Progenitor cell of endocrine pancreas (in vitro differentiated cells): ENCODE data around the gene TRIM37. TPM values are rescaled to one million over a fixed set of nuclear protein-coding genes. Genes with fewer than 3 reads are reported as not detected.

Experiments
- DNase-seq: peaks from one replicate; pipeline ENCODE4 v3.0.0; 2021; ENCODE audit warnings: low spot score; ENCODE audit not compliant: unreplicated experiment
- H3K27ac Mint-ChIP-seq: 2 replicates; pipeline ENCODE4 v1.8.0; 2021; ENCODE audit warnings: mild to moderate bottlenecking, moderate library complexity, mixed read lengths
- H3K27me3 Mint-ChIP-seq: 2 replicates; pipeline ENCODE4 v1.8.0; 2021; ENCODE audit warnings: mixed read lengths
- H3K36me3 Mint-ChIP-seq: 2 replicates; pipeline ENCODE4 v1.8.0; 2022; ENCODE audit warnings: mixed read lengths; ENCODE audit not compliant: insufficient read depth
- H3K4me1 Mint-ChIP-seq: 2 replicates; pipeline ENCODE4 v1.8.0; 2021; ENCODE audit warnings: low read depth, mixed read lengths
- H3K4me3 Mint-ChIP-seq: 2 replicates; pipeline ENCODE4 v1.8.0; 2021; ENCODE audit warnings: low read depth, mild to moderate bottlenecking, moderate library complexity, mixed read lengths
- H3K9me3 Mint-ChIP-seq: 2 replicates; pipeline ENCODE4 v1.8.0; 2021; ENCODE audit warnings: low read depth, mixed read lengths
- CTCF ChIP-seq: fragments of 200-600 bp; sonication (generic); IDR thresholded peaks from one replicate; pipeline ENCODE4 v1.5.0; 2021; ENCODE audit warnings: antibody characterized with exemption, mild to moderate bottlenecking; ENCODE audit not compliant: unreplicated experiment
- total RNA-seq: library from RNA; stranded (reverse); gene quantifications from 2 replicates; pipeline ENCODE4 v1.2.1, GENCODE V29; 2021

TRIM37 gene
- total RNA-seq, 1 donor from 2014 or later: 25.9 TPM

- Mint-ChIP-seq H3K27me3 (no peaks in the 10 kb centered on the region), H3K4me1 (peaks cover 3% of the 10 kb centered on the region), H3K27ac (peak overlapping the region; percentile 1), H3K4me3 (no peak overlapping the region), H3K9me3 (no peaks in the 10 kb centered on the region), H3K36me3 (peaks cover 18% of the 10 kb centered on the region)
- no peak for TF ChIP-seq CTCF
- no peak for DNase-seq
Measured at GRCh38 chr17:59110973-59111372, 4.3 kb upstream of the TRIM37 start.

GRCh38 chr17:59108400-59109102 lies 1.9 kb upstream of the TRIM37 start:
- Mint-ChIP-seq H3K9me3 (no peaks in the 10 kb centered on the region), H3K27me3 (no peaks in the 10 kb centered on the region), H3K36me3 (peaks cover 11% of the 10 kb centered on the region), H3K4me1 (peaks cover 8% of the 10 kb centered on the region), H3K27ac (no peak overlapping the region), H3K4me3 (no peak overlapping the region)
- no peak for DNase-seq
- no peak for TF ChIP-seq CTCF

GRCh38 chr17:59107306-59107670 lies 608 bp upstream of the TRIM37 start:
- Mint-ChIP-seq H3K36me3 (peaks cover 11% of the 10 kb centered on the region), H3K27ac (peak overlapping the region; percentile 97), H3K27me3 (no peaks in the 10 kb centered on the region), H3K4me1 (peaks cover 8% of the 10 kb centered on the region), H3K4me3 (peak overlapping the region; percentile 94), H3K9me3 (no peaks in the 10 kb centered on the region)
- TF ChIP-seq CTCF: no peak
- no peak for DNase-seq

GRCh38 chr17:59105852-59106462 lies 723 bp downstream of the TRIM37 start:
- TF ChIP-seq CTCF: no peak
- Mint-ChIP-seq H3K9me3 (no peaks in the 10 kb centered on the region), H3K4me3 (peak overlapping the region; percentile 94), H3K27ac (peak overlapping the region; percentile 97), H3K27me3 (no peaks in the 10 kb centered on the region), H3K36me3 (peaks cover 7% of the 10 kb centered on the region), H3K4me1 (peaks cover 11% of the 10 kb centered on the region)
- DNase-seq: peak; percentile 28

- peaks cover 19% of the 10 kb centered on the region for H3K36me3 Mint-ChIP-seq
- DNase-seq: no peak
- TF ChIP-seq CTCF: no peak
- peaks cover 11% of the 10 kb centered on the region for H3K4me1 Mint-ChIP-seq
- no peak overlapping the region for H3K27ac Mint-ChIP-seq
- H3K9me3 Mint-ChIP-seq: peaks cover 7% of the 10 kb centered on the region
- H3K4me3 Mint-ChIP-seq: no peak overlapping the region
- no peaks in the 10 kb centered on the region for H3K27me3 Mint-ChIP-seq
Measured at GRCh38 chr17:59101178-59101577, 5.5 kb downstream of the TRIM37 start.
